HL-60 (cell line): ENCODE data around the gene ATP2B3.

Experiments
- DNase-seq, 2 experiments: peaks; one replicate each; pipeline ENCODE4 v3.0.0-alpha.2; 2010 to 2020; ENCODE audit warnings: low read depth in 1 of 2, low spot score in 1 of 2
- H3K27ac ChIP-seq: fragments of 250-450 bp; sonication (Bioruptor Pico); replicated peaks from 2 replicates; pipeline ENCODE4 v1.5.1; 2020; ENCODE audit warnings: mild to moderate bottlenecking, moderate library complexity
- H3K27me3 ChIP-seq: fragments of 250-450 bp; sonication (Bioruptor Pico); 2 replicates; pipeline ENCODE4 v1.5.1; 2021; ENCODE audit warnings: mild to moderate bottlenecking, moderate library complexity; ENCODE audit not compliant: insufficient read depth, poor library complexity, severe bottlenecking
- H3K4me3 ChIP-seq: replicated peaks from 2 replicates; pipeline ENCODE4 v1.5.1; 2011; ENCODE audit warnings: mild to moderate bottlenecking, control low read depth, low read length; ENCODE audit not compliant: insufficient read depth
- CTCF ChIP-seq: IDR thresholded peaks from one replicate; pipeline ENCODE4 v1.5.1; 2011; ENCODE audit warnings: low read length, control low read depth, inconsistent platforms; ENCODE audit not compliant: insufficient read depth
- GABPA ChIP-seq: IDR thresholded peaks from 2 replicates; pipeline ENCODE4 v1.6.1; 2012; ENCODE audit warnings: low read depth
- POLR2AphosphoS5 ChIP-seq: IDR thresholded peaks from 2 replicates; pipeline ENCODE4 v1.6.1; 2012; ENCODE audit warnings: low read depth
- REST ChIP-seq: IDR thresholded peaks from 2 replicates; pipeline ENCODE4 v1.6.1; 2012; ENCODE audit warnings: low read depth; ENCODE audit not compliant: insufficient replicate concordance
- SPI1 ChIP-seq: IDR thresholded peaks from 2 replicates; pipeline ENCODE4 v1.6.1; 2012; ENCODE audit warnings: low read depth, mild to moderate bottlenecking, borderline replicate concordance

Gene ATP2B3

GRCh38 chrX:153511784-153512500, 5.5 kb upstream of the ATP2B3 start:
- H3K27ac ChIP-seq: no peak overlapping the region
- no peak for DNase-seq
- TF ChIP-seq GABPA (no peak), REST (no peak), POLR2AphosphoS5 (no peak), SPI1 (no peak), CTCF (no peak)
- no peak overlapping the region for H3K4me3 ChIP-seq
- no peaks in the 10 kb centered on the region for H3K27me3 ChIP-seq

GRCh38 chrX:153512501-153512893, 4.9 kb upstream of the ATP2B3 start:
- TF ChIP-seq GABPA (no peak), REST (no peak), CTCF (no peak), POLR2AphosphoS5 (no peak), SPI1 (no peak)
- H3K4me3 ChIP-seq: no peak overlapping the region

GRCh38 chrX:153513265-153513664, 4.2 kb upstream of the ATP2B3 start:
- Histone ChIP-seq H3K4me3 (no peak overlapping the region), H3K27me3 (peaks cover 2% of the 10 kb centered on the region), H3K27ac (no peak overlapping the region)
- TF ChIP-seq CTCF (no peak), SPI1 (no peak), GABPA (no peak), POLR2AphosphoS5 (no peak), REST (no peak)
- DNase-seq: no peak

More at GRCh38 chrX:153512501-153512893, 4.9 kb upstream of the ATP2B3 start:
- Histone ChIP-seq H3K27ac (no peak overlapping the region), H3K27me3 (no peaks in the 10 kb centered on the region)
- DNase-seq: no peak
